H1 (cell line): ENCODE measurements around the gene UNC79. TPM values are rescaled to one million over a fixed set of nuclear protein-coding genes. Genes with fewer than 3 reads are reported as not detected.

Experiments
- CTCF ChIA-PET: fragments of 300-600 bp; sonication (Branson Sonifier 250); formaldehyde crosslinking; loops from one replicate; lab custom pipeline; 2021; ENCODE audit not compliant: partially characterized antibody; lab: Charles Lee
- POLR2A ChIA-PET: fragments of 300-600 bp; sonication (Branson Sonifier 250); formaldehyde crosslinking; loops from one replicate; lab custom pipeline; 2021; ENCODE audit warnings: inconsistent platforms; ENCODE audit not compliant: partially characterized antibody; lab: Charles Lee
- DNase-seq, 2 experiments: peaks; one replicate each; pipeline versions ENCODE4 v3.0.0 to v3.0.0-alpha.2; 2010 to 2022; ENCODE audit warnings: low spot score in 2 of 2, low read depth in 1 of 2, mixed read lengths in 1 of 2
- FAIRE-seq: peaks from 2 replicates; lab custom pipeline; 2011; peaks lifted over from hg19 to GRCh38; lab: Jason Lieb, UNC
- H2AFZ ChIP-seq: 2 replicates; pipeline ENCODE4 v1.8.1; 2012; ENCODE audit warnings: low read length, inconsistent platforms
- H2AK5ac ChIP-seq: 2 replicates; pipeline ENCODE4 v1.6.1; 2013; ENCODE audit warnings: low read depth, low read length
- H2BK120ac ChIP-seq: replicated peaks from 2 replicates; pipeline ENCODE3; 2013; ENCODE audit warnings: low read depth, low read length, inconsistent platforms
- H2BK12ac ChIP-seq: 2 replicates; pipeline ENCODE4 v1.6.1; 2013; ENCODE audit warnings: low read depth, low read length
- H2BK15ac ChIP-seq: 2 replicates; pipeline ENCODE4 v1.6.1; 2013; ENCODE audit warnings: low read length
- H2BK20ac ChIP-seq: 2 replicates; pipeline ENCODE4 v1.6.1; 2013; ENCODE audit warnings: low read length
- H2BK5ac ChIP-seq: 2 replicates; pipeline ENCODE4 v1.6.1; 2013; ENCODE audit warnings: low read depth, low read length
- H3K14ac ChIP-seq: 2 replicates; pipeline ENCODE4 v1.6.1; 2013; ENCODE audit warnings: inconsistent platforms; ENCODE audit not compliant: insufficient read length
- H3K18ac ChIP-seq: 2 replicates; pipeline ENCODE4 v1.6.1; 2013; ENCODE audit warnings: low read length; ENCODE audit errors: extremely low read depth
- H3K23ac ChIP-seq: 2 replicates; pipeline ENCODE4 v1.6.1; 2013; ENCODE audit warnings: inconsistent platforms; ENCODE audit not compliant: insufficient read length
- H3K23me2 ChIP-seq: 2 replicates; pipeline ENCODE4 v1.6.1; 2013; ENCODE audit warnings: low read depth, low read length
- H3K27ac ChIP-seq: 2 replicates; pipeline ENCODE4 v1.6.1; 2011; ENCODE audit warnings: low read depth, low read length, inconsistent platforms
- H3K27me3 ChIP-seq, 4 experiments: replicated peaks in 1 of 4; 1 replicate in 1 of 4; 2 replicates in 3 of 4; pipeline versions ENCODE4 v1.6.1 to v1.8.1; 2011 to 2013; ENCODE audit warnings: low read length in 3 of 4, mild to moderate bottlenecking in 3 of 4, inconsistent platforms in 2 of 4, mixed read lengths in 2 of 4, moderate library complexity in 1 of 4; ENCODE audit not compliant: control insufficient read depth in 3 of 4, insufficient read depth in 3 of 4; ENCODE audit errors: extremely low read depth in 1 of 4
- H3K36me3 ChIP-seq, 4 experiments: 2 replicates each; pipeline versions ENCODE4 v1.6.1 to v1.8.1; 2011 to 2013; ENCODE audit warnings: mild to moderate bottlenecking in 4 of 4, low read length in 3 of 4, moderate library complexity in 2 of 4, control low read depth in 1 of 4, inconsistent platforms in 1 of 4; ENCODE audit not compliant: insufficient read depth in 4 of 4, control insufficient read depth in 2 of 4
- H3K4ac ChIP-seq: replicated peaks from 2 replicates; pipeline ENCODE3; 2013; ENCODE audit warnings: low read length, low read depth, mixed read lengths, inconsistent platforms; ENCODE audit not compliant: insufficient read length
- H3K4me1 ChIP-seq, 4 experiments: replicated peaks in 1 of 4; 1 replicate in 1 of 4; 2 replicates in 3 of 4; pipeline versions ENCODE4 v1.6.1 to v1.8.1; 2011 to 2013; ENCODE audit warnings: low read length in 3 of 4, inconsistent platforms in 2 of 4, mixed read lengths in 1 of 4; ENCODE audit not compliant: insufficient read depth in 4 of 4, control insufficient read depth in 3 of 4
- H3K4me2 ChIP-seq, 2 experiments: 2 replicates each; pipeline versions ENCODE4 v1.6.1 to v1.8.1; 2011 to 2013; ENCODE audit warnings: low read depth in 2 of 2, low read length in 2 of 2, control low read depth in 1 of 2, inconsistent platforms in 1 of 2, mild to moderate bottlenecking in 1 of 2; ENCODE audit not compliant: insufficient read depth in 1 of 2
- H3K4me3 ChIP-seq, 4 experiments: fragments of 200-600, 300-600 bp in 1 of 4; sonication (generic), shearing (Covaris generic), sonication (Bioruptor Twin) in 1 of 4; 2 replicates each; pipeline versions ENCODE4 v1.5.1 to v1.8.1; 2011 to 2016; ENCODE audit warnings: low read length in 4 of 4, low read depth in 3 of 4, control low read depth in 2 of 4, inconsistent platforms in 2 of 4, mild to moderate bottlenecking in 2 of 4, mixed read lengths in 1 of 4, moderate library complexity in 1 of 4; ENCODE audit not compliant: insufficient read depth in 2 of 4; ENCODE audit errors: extremely low read depth in 1 of 4
- H3K56ac ChIP-seq: replicated peaks from 2 replicates; pipeline ENCODE3; 2013; ENCODE audit warnings: low read depth, mild to moderate bottlenecking, mixed read lengths, low read length, inconsistent platforms; ENCODE audit not compliant: insufficient read length
- H3K79me1 ChIP-seq: 2 replicates; pipeline ENCODE4 v1.6.1; 2013; ENCODE audit warnings: low read depth, low read length, control low read depth
- H3K79me2 ChIP-seq, 2 experiments: 2 replicates each; pipeline versions ENCODE4 v1.6.1 to v1.8.1; 2012 to 2013; ENCODE audit warnings: low read length in 2 of 2, mild to moderate bottlenecking in 2 of 2, inconsistent platforms in 1 of 2; ENCODE audit not compliant: insufficient read depth in 2 of 2, control insufficient read depth in 1 of 2
- H3K9ac ChIP-seq, 4 experiments: replicated peaks in 1 of 4; 1 replicate in 1 of 4; 2 replicates in 3 of 4; pipeline versions ENCODE4 v1.6.1 to v1.8.1; 2011 to 2013; ENCODE audit warnings: low read depth in 3 of 4, low read length in 3 of 4, control low read depth in 2 of 4, mild to moderate bottlenecking in 2 of 4, moderate library complexity in 2 of 4, inconsistent platforms in 1 of 4; ENCODE audit errors: extremely low read depth in 1 of 4
- H3K9me3 ChIP-seq, 2 experiments: 2 replicates each; pipeline versions ENCODE4 v1.6.1 to v1.8.1; 2012 to 2013; ENCODE audit warnings: mild to moderate bottlenecking in 2 of 2, moderate library complexity in 2 of 2, control low read depth in 1 of 2, inconsistent platforms in 1 of 2, low read depth in 1 of 2, low read length in 1 of 2, mixed read lengths in 1 of 2; ENCODE audit not compliant: insufficient read depth in 2 of 2
- H4K20me1 ChIP-seq, 2 experiments: replicated peaks in 1 of 2; 2 replicates each; pipeline versions ENCODE3 to v1.8.1; 2011 to 2013; ENCODE audit warnings: inconsistent platforms in 2 of 2, low read length in 2 of 2, mild to moderate bottlenecking in 1 of 2; ENCODE audit not compliant: insufficient read depth in 2 of 2, control insufficient read depth in 1 of 2
- H4K5ac ChIP-seq: 2 replicates; pipeline ENCODE4 v1.6.1; 2013; ENCODE audit warnings: low read length, low read depth, mixed read lengths, inconsistent platforms; ENCODE audit not compliant: insufficient read length
- H4K8ac ChIP-seq: 2 replicates; pipeline ENCODE4 v1.8.0; 2013; ENCODE audit warnings: mild to moderate bottlenecking, moderate library complexity, low read length, inconsistent platforms; ENCODE audit not compliant: insufficient read depth; ENCODE audit errors: extremely low read depth
- H4K91ac ChIP-seq: replicated peaks from 2 replicates; pipeline ENCODE3; 2013; ENCODE audit warnings: low read length, mixed read lengths, inconsistent platforms; ENCODE audit not compliant: insufficient read length
- BCL11A ChIP-seq, 2 experiments: IDR thresholded peaks; one replicate each; pipeline ENCODE4 v1.6.1; 2011; ENCODE audit warnings: low read depth in 2 of 2, low read length in 2 of 2, mild to moderate bottlenecking in 2 of 2
- CREB1 ChIP-seq: IDR thresholded peaks from 2 replicates; pipeline ENCODE4 v1.6.1; 2012; ENCODE audit warnings: inconsistent platforms
- POLR2AphosphoS5 ChIP-seq: IDR thresholded peaks from 2 replicates; pipeline ENCODE4 v1.6.1; 2011; ENCODE audit warnings: low read depth, low read length
- RNF2 ChIP-seq: fragments of 200-900, 300-1000 bp; sonication (generic); IDR thresholded peaks from 2 replicates; pipeline ENCODE4 v1.7.1; 2016; ENCODE audit warnings: borderline replicate concordance, low read depth, mild to moderate bottlenecking, antibody characterized with exemption, low read length; ENCODE audit not compliant: poor library complexity, severe bottlenecking; ENCODE audit errors: missing control alignments
- polyA plus RNA-seq, 7 experiments: library from polyadenylated mRNA; depleted of rRNA in 3 of 7; stranded (reverse) in 5 of 7; unstranded in 2 of 7; fragments of >200 nt in 5 of 7; fragments of 200-250 nt in 2 of 7; gene quantifications; 1 replicate in 5 of 7; 2 replicates in 1 of 7; 4 replicates in 1 of 7; pipeline versions ENCODE4 v1.2.1 to v1.2.3, GENCODE V29; 2011 to 2013; ENCODE audit warnings: missing spikeins in 2 of 7, mixed read lengths in 2 of 7
- total RNA-seq: library from RNA; stranded (reverse); fragmentation: NEBNext Ultra II Directional; extraction: Animal tissue kit (Norgen Biotek cat#: 25700); gene quantifications from 2 replicates; pipeline ENCODE4 v1.2.1, GENCODE V29; 2021

Gene UNC79
- total and polyA plus RNA-seq, 2 of the 8 experiments (the other 6 are each of a cell fraction or from before 2014, with no cell fraction given) = 1.8 to 2.3 TPM

- no peak overlapping the region for H3K4ac ChIP-seq
- no peak overlapping the region for H2BK12ac ChIP-seq
- no peak overlapping the region for H2AFZ ChIP-seq
- no peak overlapping the region for H3K56ac ChIP-seq
- no peak overlapping the region for H4K5ac ChIP-seq
- H3K79me2 ChIP-seq = no peaks in the 10 kb centered on the region
- POLR2A ChIA-PET = no interaction called here
- H4K8ac ChIP-seq = no peak overlapping the region
- no peaks in the 10 kb centered on the region for H3K27me3 ChIP-seq
- H3K4me3 ChIP-seq = no peak overlapping the region
- H2BK20ac ChIP-seq = no peak overlapping the region
- no peak for TF ChIP-seq CREB1
- TF ChIP-seq POLR2AphosphoS5 = no peak
- no peak for TF ChIP-seq BCL11A (IDR thresholded peaks at IDR 0.05; ENCODE audit: low read depth in 2 of 2, low read length in 2 of 2)
- TF ChIP-seq RNF2 = no peak
- TF ChIP-seq, all 59 proteins: peak for 0
- no peak for DNase-seq
- H3K14ac ChIP-seq = no peak overlapping the region
- H3K9ac ChIP-seq = no peak overlapping the region
- H3K18ac ChIP-seq = no peak overlapping the region
- H2AK5ac ChIP-seq = no peak overlapping the region
- H2BK120ac ChIP-seq = no peak overlapping the region
- H3K79me1 ChIP-seq = no peaks in the 10 kb centered on the region
- H2BK5ac ChIP-seq = no peak overlapping the region
- H3K23ac ChIP-seq = no peak overlapping the region
- no peak overlapping the region for H4K91ac ChIP-seq
- no peak overlapping the region for H2BK15ac ChIP-seq
- no peaks in the 10 kb centered on the region for H3K4me1 ChIP-seq
- no peak overlapping the region for H3K4me2 ChIP-seq
- FAIRE-seq = peak; percentile 32
- no peak overlapping the region for H3K27ac ChIP-seq
- CTCF ChIA-PET = interaction anchor here (0.5 to 0.8 kb wide), 2 partner anchors 66 to 371 kb away, joined by 5 read pairs; no protein-coding TSS in a partner anchor
- H3K9me3 ChIP-seq = no peaks in the 10 kb centered on the region
- peaks cover 1% of the 10 kb centered on the region; the same call in 1 of the 2 replicates for H3K23me2 ChIP-seq
- no peaks in the 10 kb centered on the region for H3K36me3 ChIP-seq
- no peaks in the 10 kb centered on the region for H4K20me1 ChIP-seq
Observed at GRCh38 chr14:93549595-93549994, 118.9 kb downstream of the UNC79 start.
